Subcutaneous adipose tissue (tissue), 4 donors: ENCODE results near the gene ITGB4. TPM values are rescaled to one million over a fixed set of nuclear protein-coding genes. Genes with fewer than 3 reads are reported as not detected.

Experiments used
- total RNA-seq, 4 donors: library from RNA; depleted of rRNA; stranded (reverse); fragments of >200 nt; gene quantifications; one replicate each; pipeline ENCODE4 v1.1.0, GENCODE V29; 2016
- TF ChIP-seq, protein P1 (sequence below): fragments of 450-650 bp; IDR thresholded peaks from one replicate; pipeline ENCODE4 v1.5.1; 2016; ENCODE audit warnings: low read depth, mild to moderate bottlenecking, control low read depth, antibody characterized with exemption, moderate library complexity

The ITGB4 gene
- 10 to 100 TPM in 2 of 4 donors, 1 to 10 TPM in 2; 5.1 to 25.2 (median 9.9) TPM for total RNA-seq

DNA sequence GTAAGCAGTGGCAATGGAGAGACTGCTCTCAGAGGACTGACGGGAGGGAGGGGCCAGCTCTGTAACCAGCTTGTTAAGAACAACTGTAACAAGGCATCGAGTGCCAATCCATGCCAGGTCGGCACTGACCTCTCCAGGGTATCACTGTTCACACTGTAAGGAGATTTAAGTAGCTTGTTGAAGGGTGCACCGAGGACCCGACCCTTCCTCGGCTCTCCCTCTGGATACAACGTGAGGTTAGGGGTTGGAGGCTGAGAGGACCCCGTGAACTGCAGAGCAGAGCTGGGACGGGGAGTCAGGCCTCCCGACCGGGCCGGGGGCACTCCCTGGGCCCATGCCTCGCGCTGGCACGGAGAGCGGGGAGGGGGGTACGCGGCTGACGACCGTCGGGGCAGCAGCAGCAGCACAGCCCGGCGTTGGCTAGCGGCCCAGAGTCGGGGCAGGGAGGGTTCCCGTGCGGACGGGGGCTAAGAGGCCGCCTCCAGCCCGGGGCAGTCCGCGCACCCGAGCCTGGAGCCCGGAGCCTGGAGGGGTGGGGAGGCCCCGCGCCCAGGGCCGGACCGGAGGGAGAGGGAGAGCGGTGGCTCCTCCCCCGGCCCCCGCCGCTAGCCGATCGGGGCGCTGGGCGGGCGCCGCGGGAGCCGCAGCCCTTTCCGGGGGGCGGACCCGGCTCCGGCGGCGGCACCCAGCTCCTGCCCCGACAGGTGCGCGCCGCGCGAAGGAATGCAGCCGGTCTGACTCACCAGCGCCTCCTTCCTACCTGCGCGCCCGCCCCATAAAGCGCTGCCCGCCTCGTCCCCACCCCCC, at the start of gene ITGB4:
TSS of gene ITGB4 (plus strand) at position 804 of the 807 bp plus-strand sequence. CDS start 3,245 bp downstream, outside the sequence.
- TF ChIP-seq, protein P1, sequence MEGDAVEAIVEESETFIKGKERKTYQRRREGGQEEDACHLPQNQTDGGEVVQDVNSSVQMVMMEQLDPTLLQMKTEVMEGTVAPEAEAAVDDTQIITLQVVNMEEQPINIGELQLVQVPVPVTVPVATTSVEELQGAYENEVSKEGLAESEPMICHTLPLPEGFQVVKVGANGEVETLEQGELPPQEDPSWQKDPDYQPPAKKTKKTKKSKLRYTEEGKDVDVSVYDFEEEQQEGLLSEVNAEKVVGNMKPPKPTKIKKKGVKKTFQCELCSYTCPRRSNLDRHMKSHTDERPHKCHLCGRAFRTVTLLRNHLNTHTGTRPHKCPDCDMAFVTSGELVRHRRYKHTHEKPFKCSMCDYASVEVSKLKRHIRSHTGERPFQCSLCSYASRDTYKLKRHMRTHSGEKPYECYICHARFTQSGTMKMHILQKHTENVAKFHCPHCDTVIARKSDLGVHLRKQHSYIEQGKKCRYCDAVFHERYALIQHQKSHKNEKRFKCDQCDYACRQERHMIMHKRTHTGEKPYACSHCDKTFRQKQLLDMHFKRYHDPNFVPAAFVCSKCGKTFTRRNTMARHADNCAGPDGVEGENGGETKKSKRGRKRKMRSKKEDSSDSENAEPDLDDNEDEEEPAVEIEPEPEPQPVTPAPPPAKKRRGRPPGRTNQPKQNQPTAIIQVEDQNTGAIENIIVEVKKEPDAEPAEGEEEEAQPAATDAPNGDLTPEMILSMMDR, result no peak

DNA sequence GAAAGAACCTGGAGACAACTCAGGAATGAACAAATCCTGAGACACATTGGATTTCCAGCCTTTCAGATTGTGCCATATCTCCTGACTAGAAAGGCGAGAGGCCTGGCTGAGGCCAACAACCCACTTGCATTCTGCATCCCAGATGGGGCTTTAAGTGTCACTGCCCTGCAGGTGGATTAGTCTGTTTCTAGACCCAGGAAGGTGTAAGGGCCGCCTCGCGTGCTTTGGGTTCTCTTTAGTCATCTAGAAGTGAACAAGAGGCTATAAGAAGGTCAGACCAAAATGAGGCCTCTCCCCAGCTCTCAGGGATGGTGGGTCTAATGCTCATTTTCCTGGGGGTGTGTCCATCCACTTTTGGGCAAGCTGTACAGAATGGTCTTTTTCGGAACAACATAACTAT, 49.2 kb upstream of the ITGB4 start:
- TF ChIP-seq, protein P1, result no peak

DNA sequence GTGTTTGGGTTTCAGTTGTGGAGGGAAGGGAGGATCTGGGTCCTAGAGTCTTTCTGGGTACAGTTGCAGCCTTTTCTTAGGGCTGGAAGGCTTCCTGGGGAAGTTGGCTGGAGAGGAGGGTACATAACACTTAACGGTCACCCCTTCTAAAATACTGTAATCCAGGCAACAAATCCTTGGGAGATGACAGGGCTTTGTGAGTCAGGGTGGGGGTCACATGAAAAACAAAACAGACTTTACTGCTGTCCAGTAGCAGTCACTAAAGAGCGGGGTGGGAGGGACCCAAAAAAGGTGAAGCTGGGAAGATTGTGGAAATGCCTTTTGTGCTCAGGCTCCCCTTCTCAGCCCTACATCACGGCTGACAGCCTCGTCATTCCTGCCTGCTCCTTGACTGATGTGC, 47.8 kb upstream of the ITGB4 start:
- TF ChIP-seq, protein P1, result no peak

DNA sequence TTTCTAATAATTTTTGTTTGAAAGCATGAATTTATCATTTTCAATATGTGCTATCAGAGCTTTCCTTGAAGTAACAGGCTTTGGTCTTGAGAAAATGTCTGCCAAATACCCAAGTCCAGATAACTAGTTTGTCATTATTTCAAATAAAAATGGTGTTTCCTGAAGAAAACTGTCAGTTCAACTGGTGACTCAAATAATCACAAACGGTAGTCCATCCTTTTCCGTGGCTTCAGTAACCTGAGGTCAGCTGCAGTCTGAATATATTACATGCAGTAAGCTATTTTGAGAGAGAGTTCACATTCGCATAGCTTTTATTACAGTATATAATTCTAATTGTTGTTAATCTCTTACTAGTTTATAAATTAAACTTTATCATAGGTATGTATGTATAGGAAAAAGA, 44.8 kb upstream of the ITGB4 start:
- TF ChIP-seq, protein P1, result no peak

DNA sequence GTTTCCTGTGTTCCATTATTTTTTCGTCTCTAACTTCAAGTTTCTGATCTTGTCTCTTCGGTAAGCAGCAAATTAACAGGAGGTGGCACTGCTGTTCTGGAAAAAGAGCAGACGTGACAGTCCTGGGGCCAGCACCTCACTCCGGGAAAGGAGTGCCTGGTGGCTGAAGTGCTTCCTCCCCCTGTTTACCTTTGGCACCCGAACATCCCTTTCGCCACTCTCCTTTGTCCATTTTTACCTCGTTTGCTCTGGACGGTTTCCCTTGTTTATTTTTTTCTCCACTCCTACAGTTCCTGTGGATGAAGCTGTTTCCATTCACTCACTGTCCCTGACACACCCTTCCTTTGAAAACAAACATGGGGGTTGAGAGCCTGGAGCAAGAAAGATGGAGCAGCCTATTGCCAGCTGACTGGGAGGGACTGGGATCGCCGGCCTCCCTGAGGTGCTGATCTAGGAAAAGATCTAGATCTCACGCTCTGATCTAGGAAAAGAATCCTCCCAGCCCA, 41.5 kb upstream of the ITGB4 start:
- TF ChIP-seq, protein P1, result no peak

DNA sequence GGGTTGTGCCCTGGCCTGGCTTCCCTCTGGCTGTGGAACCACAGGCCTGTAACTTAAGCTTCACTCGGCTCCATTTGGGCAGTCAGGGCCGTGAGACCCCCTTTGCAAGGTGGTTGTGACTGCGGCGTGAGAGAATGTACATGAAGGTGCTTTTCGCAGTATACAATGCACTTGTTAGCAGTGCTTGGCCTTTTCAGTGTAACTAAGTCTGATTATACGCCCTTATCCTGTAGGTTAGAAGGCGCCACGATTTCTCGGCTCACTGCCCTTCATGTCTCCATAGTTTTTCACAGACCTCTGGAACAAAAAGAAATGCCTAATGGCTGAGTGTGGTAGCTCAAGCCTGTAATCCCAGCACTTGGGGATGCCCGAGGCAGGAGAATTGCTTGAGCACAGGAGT, 40.8 kb upstream of the ITGB4 start:
- TF ChIP-seq, protein P1, result no peak

DNA sequence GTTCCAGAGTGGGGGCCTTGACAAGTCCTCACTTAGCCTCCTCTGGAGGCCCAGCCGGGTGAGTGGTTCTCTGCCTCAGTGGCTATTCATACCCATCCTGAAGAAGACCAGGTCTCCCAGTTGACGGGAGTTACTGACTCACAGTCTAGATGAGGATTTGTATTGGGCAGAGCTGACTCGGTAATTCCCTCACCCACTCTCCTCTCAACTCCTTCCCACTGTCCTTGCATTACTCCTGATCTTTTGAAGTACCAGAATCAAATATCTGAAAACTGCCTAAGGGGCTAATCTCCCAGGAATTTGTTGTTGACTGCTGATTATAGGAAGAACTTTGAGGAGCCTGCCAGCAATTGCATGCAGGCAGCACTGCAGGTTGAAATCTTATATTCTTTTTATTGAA, 40.0 kb upstream of the ITGB4 start:
- TF ChIP-seq, protein P1, result no peak
